ENCODE results near the gene ZNF653. TPM values are rescaled to one million over a fixed set of nuclear protein-coding genes. Genes with fewer than 3 reads are reported as not detected.

ZNF653 gene
- total RNA-seq, 1 experiment from 2014 or later, result 14.2 TPM

DNA sequence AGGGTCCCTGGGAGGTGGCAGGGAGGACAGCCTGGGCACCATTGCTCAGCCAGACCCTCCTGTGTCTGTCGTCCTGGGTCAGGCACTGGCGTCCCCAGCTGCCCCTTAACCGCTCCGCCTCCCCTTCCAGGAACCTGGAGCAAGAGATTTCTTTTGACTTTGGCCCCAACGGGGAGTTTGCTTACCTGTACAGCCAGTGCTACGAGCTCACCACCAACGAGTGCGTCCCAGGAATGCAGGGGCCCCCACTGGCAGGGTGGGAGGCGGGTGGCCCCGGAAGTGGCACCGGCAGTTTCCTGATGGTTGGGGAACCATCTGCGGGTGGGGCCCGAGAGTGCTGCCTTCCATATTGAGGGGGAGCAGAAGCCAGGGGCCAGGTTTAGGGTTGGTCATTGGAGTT, 57.2 kb downstream of the ZNF653 start:
- ChIA-PET CTCF (interaction anchor here (0.6 kb wide), 1 partner anchor 57 kb away, joined by 3 read pairs; no protein-coding TSS in a partner anchor), POLR2A (ENCODE audit: unreplicated experiment) (no interaction called here)
- H3K4me1 ChIP-seq (ENCODE audit: insufficient read depth, low read length), result no peaks in the 10 kb centered on the region
- H3F3A ChIP-seq (ENCODE audit: low read length, unreplicated experiment), result no peaks in the 10 kb centered on the region
- H3K9ac ChIP-seq (ENCODE audit: low read length), result no peak overlapping the region
- ATAC-seq (no peak), DNase-seq (no peak)
- no peaks in the 10 kb centered on the region for H4K20me1 ChIP-seq (ENCODE audit: low read length)
- H3K4me2 ChIP-seq (ENCODE audit: low read length), result no peak overlapping the region
- no TSS peak for BruUV-seq (replicated peaks)
- no peak overlapping the region for H2AFZ ChIP-seq (ENCODE audit: low read length)
- H3K27me3 ChIP-seq (ENCODE audit: low read length), result no peaks in the 10 kb centered on the region
- H3K9me3 ChIP-seq (ENCODE audit: low read length), result no peaks in the 10 kb centered on the region
- H3K9me2 ChIP-seq (replicated peaks; ENCODE audit: low read length), result no peaks in the 10 kb centered on the region
- H3K4me3 ChIP-seq (ENCODE audit: low read length), result no peak overlapping the region
- TF ChIP-seq EZH2phosphoT487 (IDR thresholded peaks at IDR 0.05; ENCODE audit: borderline replicate concordance, low read length), result no peak
- TF ChIP-seq, protein P1, sequence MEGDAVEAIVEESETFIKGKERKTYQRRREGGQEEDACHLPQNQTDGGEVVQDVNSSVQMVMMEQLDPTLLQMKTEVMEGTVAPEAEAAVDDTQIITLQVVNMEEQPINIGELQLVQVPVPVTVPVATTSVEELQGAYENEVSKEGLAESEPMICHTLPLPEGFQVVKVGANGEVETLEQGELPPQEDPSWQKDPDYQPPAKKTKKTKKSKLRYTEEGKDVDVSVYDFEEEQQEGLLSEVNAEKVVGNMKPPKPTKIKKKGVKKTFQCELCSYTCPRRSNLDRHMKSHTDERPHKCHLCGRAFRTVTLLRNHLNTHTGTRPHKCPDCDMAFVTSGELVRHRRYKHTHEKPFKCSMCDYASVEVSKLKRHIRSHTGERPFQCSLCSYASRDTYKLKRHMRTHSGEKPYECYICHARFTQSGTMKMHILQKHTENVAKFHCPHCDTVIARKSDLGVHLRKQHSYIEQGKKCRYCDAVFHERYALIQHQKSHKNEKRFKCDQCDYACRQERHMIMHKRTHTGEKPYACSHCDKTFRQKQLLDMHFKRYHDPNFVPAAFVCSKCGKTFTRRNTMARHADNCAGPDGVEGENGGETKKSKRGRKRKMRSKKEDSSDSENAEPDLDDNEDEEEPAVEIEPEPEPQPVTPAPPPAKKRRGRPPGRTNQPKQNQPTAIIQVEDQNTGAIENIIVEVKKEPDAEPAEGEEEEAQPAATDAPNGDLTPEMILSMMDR (conservative IDR thresholded peaks at IDR 0.05; ENCODE audit: low read depth, low read length), result no peak
- TF ChIP-seq EZH2 (IDR thresholded peaks at IDR 0.05; ENCODE audit: low read length, unreplicated experiment), result no peak
- H3K36me3 ChIP-seq (ENCODE audit: low read depth, low read length), result peaks cover 46% of the 10 kb centered on the region
- H3K27ac ChIP-seq (ENCODE audit: low read length), result no peak overlapping the region
- intact Hi-C loops (cut with micrococcal nuclease), result no loop called here
- H3K79me2 ChIP-seq (ENCODE audit: low read length), result no peaks in the 10 kb centered on the region

GRCh38 chr19:11447347-11448262, 58.0 kb downstream of the ZNF653 start:
- no peak for TF ChIP-seq EZH2phosphoT487 (IDR thresholded peaks at IDR 0.05; ENCODE audit: borderline replicate concordance, low read length)
- no peak for TF ChIP-seq EZH2 (IDR thresholded peaks at IDR 0.05; ENCODE audit: low read length, unreplicated experiment)
- TF ChIP-seq, protein P1 (conservative IDR thresholded peaks at IDR 0.05; ENCODE audit: low read depth, low read length), result no peak
- ATAC-seq (no peak), DNase-seq (no peak)
- H3K9ac ChIP-seq (ENCODE audit: low read length), result no peak overlapping the region
- no peaks in the 10 kb centered on the region for H3K27me3 ChIP-seq (ENCODE audit: low read length)
- no peak overlapping the region for H3K4me2 ChIP-seq (ENCODE audit: low read length)
- no peak overlapping the region for H2AFZ ChIP-seq (ENCODE audit: low read length)
- no peaks in the 10 kb centered on the region for H3F3A ChIP-seq (ENCODE audit: low read length, unreplicated experiment)
- no peaks in the 10 kb centered on the region for H3K9me2 ChIP-seq (replicated peaks; ENCODE audit: low read length)
- no peaks in the 10 kb centered on the region for H4K20me1 ChIP-seq (ENCODE audit: low read length)
- no peaks in the 10 kb centered on the region for H3K4me1 ChIP-seq (ENCODE audit: insufficient read depth, low read length)
- no peaks in the 10 kb centered on the region for H3K79me2 ChIP-seq (ENCODE audit: low read length)
- no peak overlapping the region for H3K4me3 ChIP-seq (ENCODE audit: low read length)
- intact Hi-C loops (cut with micrococcal nuclease), result no loop called here
- H3K36me3 ChIP-seq (ENCODE audit: low read depth, low read length), result peaks cover 46% of the 10 kb centered on the region
- no peaks in the 10 kb centered on the region for H3K9me3 ChIP-seq (ENCODE audit: low read length)
- CTCF ChIA-PET, result interaction anchor here (0.6 kb wide), 1 partner anchor 56 kb away, joined by 3 read pairs; no protein-coding TSS in a partner anchor
- POLR2A ChIA-PET (ENCODE audit: unreplicated experiment), result no interaction called here
- H3K27ac ChIP-seq (ENCODE audit: low read length), result no peak overlapping the region
- no TSS peak for BruUV-seq (replicated peaks)
